ENCODE results near the gene CASKIN1. TPM values are rescaled to one million over a fixed set of nuclear protein-coding genes. Genes with fewer than 3 reads are reported as not detected.
A peak's percentile ranks its signal among the peaks of the same experiment; 100 is the strongest.

The CASKIN1 gene
- total and polyA plus RNA-seq, 2 of the 8 experiments (the other 6 are each of a cell fraction or from before 2014, with no cell fraction given) = 1.2 to 6.4 TPM

- TF ChIP-seq CHD7 (IDR thresholded peaks at IDR 0.05; ENCODE audit: insufficient replicate concordance, low read length) (no peak), PHF8 (conservative IDR thresholded peaks at IDR 0.05; ENCODE audit: low read depth, low read length) (peak; percentile 100), TEAD4 (IDR thresholded peaks at IDR 0.05; ENCODE audit: low read depth, low read length) (no peak), TAF1 (IDR thresholded peaks at IDR 0.05; ENCODE audit: low read depth, low read length) (peak; percentile 98), TCF12 (IDR thresholded peaks at IDR 0.05; ENCODE audit: low read depth, low read length) (no peak), ZNF274 (IDR thresholded peaks at IDR 0.05; ENCODE audit: borderline replicate concordance, extremely low read depth, low read length) (no peak), RBBP5 (IDR thresholded peaks at IDR 0.05; ENCODE audit: borderline replicate concordance, low read depth, low read length) (no peak), KDM5A (IDR thresholded peaks at IDR 0.05; ENCODE audit: low read length) (no peak), HDAC6 (IDR thresholded peaks at IDR 0.05; ENCODE audit: low read depth, low read length) (no peak), TAF7 (optimal IDR thresholded peaks at IDR 0.05; ENCODE audit: borderline replicate concordance, low read depth, low read length) (peak; percentile 94), RXRA (IDR thresholded peaks at IDR 0.05; ENCODE audit: insufficient read depth, low read depth, low read length) (no peak)
These were observed 27.0 kb upstream of the CASKIN1 start, which contains the start of gene E4F1 (continued) for GRCh38 chr16:2223221-2223941.

Measured in H1 (cell line).